H1 (cell line): ENCODE measurements around the gene RIPOR3. TPM values are rescaled to one million over a fixed set of nuclear protein-coding genes. Genes with fewer than 3 reads are reported as not detected.

Source experiments
- CTCF ChIA-PET: fragments of 300-600 bp; sonication (Branson Sonifier 250); formaldehyde crosslinking; loops from one replicate; lab custom pipeline; 2021; ENCODE audit not compliant: partially characterized antibody; lab: Charles Lee
- POLR2A ChIA-PET: fragments of 300-600 bp; sonication (Branson Sonifier 250); formaldehyde crosslinking; loops from one replicate; lab custom pipeline; 2021; ENCODE audit warnings: inconsistent platforms; ENCODE audit not compliant: partially characterized antibody; lab: Charles Lee
- DNase-seq, 2 experiments: peaks; one replicate each; pipeline versions ENCODE4 v3.0.0 to v3.0.0-alpha.2; 2010 to 2022; ENCODE audit warnings: low spot score in 2 of 2, low read depth in 1 of 2, mixed read lengths in 1 of 2
- FAIRE-seq: peaks from 2 replicates; lab custom pipeline; 2011; peaks lifted over from hg19 to GRCh38; lab: Jason Lieb, UNC
- H2AFZ ChIP-seq: 2 replicates; pipeline ENCODE4 v1.8.1; 2012; ENCODE audit warnings: low read length, inconsistent platforms
- H2AK5ac ChIP-seq: 2 replicates; pipeline ENCODE4 v1.6.1; 2013; ENCODE audit warnings: low read depth, low read length
- H2BK120ac ChIP-seq: replicated peaks from 2 replicates; pipeline ENCODE3; 2013; ENCODE audit warnings: low read depth, low read length, inconsistent platforms
- H2BK12ac ChIP-seq: 2 replicates; pipeline ENCODE4 v1.6.1; 2013; ENCODE audit warnings: low read depth, low read length
- H2BK15ac ChIP-seq: 2 replicates; pipeline ENCODE4 v1.6.1; 2013; ENCODE audit warnings: low read length
- H2BK20ac ChIP-seq: 2 replicates; pipeline ENCODE4 v1.6.1; 2013; ENCODE audit warnings: low read length
- H2BK5ac ChIP-seq: 2 replicates; pipeline ENCODE4 v1.6.1; 2013; ENCODE audit warnings: low read depth, low read length
- H3K14ac ChIP-seq: 2 replicates; pipeline ENCODE4 v1.6.1; 2013; ENCODE audit warnings: inconsistent platforms; ENCODE audit not compliant: insufficient read length
- H3K18ac ChIP-seq: 2 replicates; pipeline ENCODE4 v1.6.1; 2013; ENCODE audit warnings: low read length; ENCODE audit errors: extremely low read depth
- H3K23ac ChIP-seq: 2 replicates; pipeline ENCODE4 v1.6.1; 2013; ENCODE audit warnings: inconsistent platforms; ENCODE audit not compliant: insufficient read length
- H3K23me2 ChIP-seq: 2 replicates; pipeline ENCODE4 v1.6.1; 2013; ENCODE audit warnings: low read depth, low read length
- H3K27ac ChIP-seq: 2 replicates; pipeline ENCODE4 v1.6.1; 2011; ENCODE audit warnings: low read depth, low read length, inconsistent platforms
- H3K27me3 ChIP-seq, 4 experiments: replicated peaks in 1 of 4; 1 replicate in 1 of 4; 2 replicates in 3 of 4; pipeline versions ENCODE4 v1.6.1 to v1.8.1; 2011 to 2013; ENCODE audit warnings: low read length in 3 of 4, mild to moderate bottlenecking in 3 of 4, inconsistent platforms in 2 of 4, mixed read lengths in 2 of 4, moderate library complexity in 1 of 4; ENCODE audit not compliant: control insufficient read depth in 3 of 4, insufficient read depth in 3 of 4; ENCODE audit errors: extremely low read depth in 1 of 4
- H3K36me3 ChIP-seq, 4 experiments: 2 replicates each; pipeline versions ENCODE4 v1.6.1 to v1.8.1; 2011 to 2013; ENCODE audit warnings: mild to moderate bottlenecking in 4 of 4, low read length in 3 of 4, moderate library complexity in 2 of 4, control low read depth in 1 of 4, inconsistent platforms in 1 of 4; ENCODE audit not compliant: insufficient read depth in 4 of 4, control insufficient read depth in 2 of 4
- H3K4ac ChIP-seq: replicated peaks from 2 replicates; pipeline ENCODE3; 2013; ENCODE audit warnings: low read length, low read depth, mixed read lengths, inconsistent platforms; ENCODE audit not compliant: insufficient read length
- H3K4me1 ChIP-seq, 4 experiments: replicated peaks in 1 of 4; 1 replicate in 1 of 4; 2 replicates in 3 of 4; pipeline versions ENCODE4 v1.6.1 to v1.8.1; 2011 to 2013; ENCODE audit warnings: low read length in 3 of 4, inconsistent platforms in 2 of 4, mixed read lengths in 1 of 4; ENCODE audit not compliant: insufficient read depth in 4 of 4, control insufficient read depth in 3 of 4
- H3K4me2 ChIP-seq, 2 experiments: 2 replicates each; pipeline versions ENCODE4 v1.6.1 to v1.8.1; 2011 to 2013; ENCODE audit warnings: low read depth in 2 of 2, low read length in 2 of 2, control low read depth in 1 of 2, inconsistent platforms in 1 of 2, mild to moderate bottlenecking in 1 of 2; ENCODE audit not compliant: insufficient read depth in 1 of 2
- H3K4me3 ChIP-seq, 4 experiments: fragments of 200-600, 300-600 bp in 1 of 4; sonication (generic), shearing (Covaris generic), sonication (Bioruptor Twin) in 1 of 4; 2 replicates each; pipeline versions ENCODE4 v1.5.1 to v1.8.1; 2011 to 2016; ENCODE audit warnings: low read length in 4 of 4, low read depth in 3 of 4, control low read depth in 2 of 4, inconsistent platforms in 2 of 4, mild to moderate bottlenecking in 2 of 4, mixed read lengths in 1 of 4, moderate library complexity in 1 of 4; ENCODE audit not compliant: insufficient read depth in 2 of 4; ENCODE audit errors: extremely low read depth in 1 of 4
- H3K56ac ChIP-seq: replicated peaks from 2 replicates; pipeline ENCODE3; 2013; ENCODE audit warnings: low read depth, mild to moderate bottlenecking, mixed read lengths, low read length, inconsistent platforms; ENCODE audit not compliant: insufficient read length
- H3K79me1 ChIP-seq: 2 replicates; pipeline ENCODE4 v1.6.1; 2013; ENCODE audit warnings: low read depth, low read length, control low read depth
- H3K79me2 ChIP-seq, 2 experiments: 2 replicates each; pipeline versions ENCODE4 v1.6.1 to v1.8.1; 2012 to 2013; ENCODE audit warnings: low read length in 2 of 2, mild to moderate bottlenecking in 2 of 2, inconsistent platforms in 1 of 2; ENCODE audit not compliant: insufficient read depth in 2 of 2, control insufficient read depth in 1 of 2
- H3K9ac ChIP-seq, 4 experiments: replicated peaks in 1 of 4; 1 replicate in 1 of 4; 2 replicates in 3 of 4; pipeline versions ENCODE4 v1.6.1 to v1.8.1; 2011 to 2013; ENCODE audit warnings: low read depth in 3 of 4, low read length in 3 of 4, control low read depth in 2 of 4, mild to moderate bottlenecking in 2 of 4, moderate library complexity in 2 of 4, inconsistent platforms in 1 of 4; ENCODE audit errors: extremely low read depth in 1 of 4
- H3K9me3 ChIP-seq, 2 experiments: 2 replicates each; pipeline versions ENCODE4 v1.6.1 to v1.8.1; 2012 to 2013; ENCODE audit warnings: mild to moderate bottlenecking in 2 of 2, moderate library complexity in 2 of 2, control low read depth in 1 of 2, inconsistent platforms in 1 of 2, low read depth in 1 of 2, low read length in 1 of 2, mixed read lengths in 1 of 2; ENCODE audit not compliant: insufficient read depth in 2 of 2
- H4K20me1 ChIP-seq, 2 experiments: replicated peaks in 1 of 2; 2 replicates each; pipeline versions ENCODE3 to v1.8.1; 2011 to 2013; ENCODE audit warnings: inconsistent platforms in 2 of 2, low read length in 2 of 2, mild to moderate bottlenecking in 1 of 2; ENCODE audit not compliant: insufficient read depth in 2 of 2, control insufficient read depth in 1 of 2
- H4K5ac ChIP-seq: 2 replicates; pipeline ENCODE4 v1.6.1; 2013; ENCODE audit warnings: low read length, low read depth, mixed read lengths, inconsistent platforms; ENCODE audit not compliant: insufficient read length
- H4K8ac ChIP-seq: 2 replicates; pipeline ENCODE4 v1.8.0; 2013; ENCODE audit warnings: mild to moderate bottlenecking, moderate library complexity, low read length, inconsistent platforms; ENCODE audit not compliant: insufficient read depth; ENCODE audit errors: extremely low read depth
- H4K91ac ChIP-seq: replicated peaks from 2 replicates; pipeline ENCODE3; 2013; ENCODE audit warnings: low read length, mixed read lengths, inconsistent platforms; ENCODE audit not compliant: insufficient read length
- RBBP5 ChIP-seq: IDR thresholded peaks from 2 replicates; pipeline ENCODE4 v1.7.1; 2012; ENCODE audit warnings: low read depth, mild to moderate bottlenecking, inconsistent platforms, low read length, moderate library complexity, borderline replicate concordance
- SP1 ChIP-seq: IDR thresholded peaks from 2 replicates; pipeline ENCODE4 v1.6.1; 2011; ENCODE audit warnings: low read depth, low read length
- SRF ChIP-seq: IDR thresholded peaks from 2 replicates; pipeline ENCODE4 v1.6.1; 2011; ENCODE audit warnings: mild to moderate bottlenecking, low read depth, low read length, moderate library complexity
- WGBS, 2 experiments: shearing (Covaris generic) in 1 of 2; methylation state at CpG; one replicate each; pipeline versions ENCODE4 v1.1.6 to v1.1.7; 2013 to 2015; ENCODE audit warnings: low lambda C conversion rate in 2 of 2, mixed read lengths in 2 of 2, inconsistent platforms in 1 of 2, low coverage in 1 of 2, missing lambda C conversion rate in 1 of 2; ENCODE audit not compliant: insufficient replicate concordance in 2 of 2, insufficient coverage in 1 of 2, insufficient read length in 1 of 2; ENCODE audit errors: extremely low coverage in 1 of 2, missing lambda C conversion rate in 1 of 2; 5-methylcytosine and 5-hydroxymethylcytosine counted together
- polyA plus RNA-seq, 7 experiments: library from polyadenylated mRNA; depleted of rRNA in 3 of 7; stranded (reverse) in 5 of 7; unstranded in 2 of 7; fragments of >200 nt in 5 of 7; fragments of 200-250 nt in 2 of 7; gene quantifications; 1 replicate in 5 of 7; 2 replicates in 1 of 7; 4 replicates in 1 of 7; pipeline versions ENCODE4 v1.2.1 to v1.2.3, GENCODE V29; 2011 to 2013; ENCODE audit warnings: missing spikeins in 2 of 7, mixed read lengths in 2 of 7
- total RNA-seq: library from RNA; stranded (reverse); fragmentation: NEBNext Ultra II Directional; extraction: Animal tissue kit (Norgen Biotek cat#: 25700); gene quantifications from 2 replicates; pipeline ENCODE4 v1.2.1, GENCODE V29; 2021
- TF ChIP-seq, protein P1 (sequence below), 3 experiments: IDR thresholded peaks; 1 replicate in 2 of 3; 2 replicates in 1 of 3; pipeline versions ENCODE4 v1.5.1 to v1.6.1; 2011; ENCODE audit warnings: low read length in 3 of 3, mild to moderate bottlenecking in 3 of 3, inconsistent platforms in 2 of 3, low read depth in 1 of 3, moderate library complexity in 1 of 3; ENCODE audit not compliant: insufficient read depth in 1 of 3; ENCODE audit errors: control extremely low read depth in 1 of 3
- TF ChIP-seq, protein P2 (sequence below): IDR thresholded peaks from 2 replicates; pipeline ENCODE4 v1.6.1; 2011; ENCODE audit warnings: low read depth, mild to moderate bottlenecking, low read length; ENCODE audit not compliant: insufficient read depth

RIPOR3 gene
- total and polyA plus RNA-seq, 2 of the 8 experiments (the other 6 are each of a cell fraction or from before 2014, with no cell fraction given): 3.6 to 4.5 TPM

DNA sequence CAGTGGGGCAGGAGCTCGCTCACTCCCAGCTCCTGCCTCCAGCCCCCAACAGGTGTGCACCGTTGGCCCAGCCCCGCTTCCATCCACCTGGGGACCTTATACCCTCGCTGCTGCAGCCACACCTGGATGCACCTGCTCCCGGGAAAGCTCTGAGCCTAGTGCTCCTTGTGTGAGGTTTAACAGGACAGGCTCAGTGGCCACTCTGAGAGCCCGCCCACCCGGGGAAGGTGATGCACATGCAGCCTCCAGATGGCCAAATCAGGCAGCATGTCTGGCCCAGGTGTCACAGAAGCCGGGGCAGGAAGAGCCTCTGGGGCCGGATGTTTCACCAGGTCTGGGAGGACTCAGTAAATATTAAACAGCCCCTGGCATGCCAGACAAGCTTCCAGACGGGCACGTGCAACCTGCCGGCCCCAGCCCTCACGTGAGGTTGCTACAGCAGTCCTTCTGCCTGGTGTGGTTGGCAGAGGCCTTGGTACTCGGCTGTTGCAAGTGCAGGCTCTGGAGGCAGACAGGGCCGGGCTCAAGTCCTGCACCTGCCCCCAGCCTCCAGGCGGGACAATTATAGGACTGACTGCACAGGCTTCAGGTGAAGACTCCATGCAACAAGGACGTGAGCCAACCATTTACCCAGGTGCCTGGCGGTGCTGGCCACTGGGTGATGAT is 66.9 kb downstream of the RIPOR3 start:
- Histone ChIP-seq H3K23me2 (no peaks in the 10 kb centered on the region), H2BK120ac (no peak overlapping the region), H2AFZ (no peak overlapping the region), H3K9ac (no peak overlapping the region), H3K79me2 (no peaks in the 10 kb centered on the region), H4K91ac (no peak overlapping the region), H2AK5ac (no peak overlapping the region), H4K5ac (no peak overlapping the region), H3K56ac (no peak overlapping the region), H3K79me1 (no peaks in the 10 kb centered on the region), H2BK15ac (no peak overlapping the region), H3K9me3 (peaks cover 5 to 6% of the 10 kb centered on the region in 2 experiments; a peak in 2 of 4 replicates), H4K20me1 (peaks cover 2 to 4% of the 10 kb centered on the region in 2 experiments), H3K27me3 (no peaks in the 10 kb centered on the region), H3K4me1 (peaks cover 0 to 8% (median 3%) of the 10 kb centered on the region in 4 experiments; a peak in 4 of 7 replicates), H3K4me3 (no peak overlapping the region), H3K27ac (no peak overlapping the region), H2BK20ac (no peak overlapping the region), H2BK12ac (no peak overlapping the region), H4K8ac (no peak overlapping the region), H2BK5ac (no peak overlapping the region; the same call in 1 of the 2 replicates), H3K18ac (no peak overlapping the region), H3K4me2 (no peak overlapping the region), H3K23ac (no peak overlapping the region), H3K36me3 (no peaks in the 10 kb centered on the region), H3K14ac (no peak overlapping the region), H3K4ac (no peak overlapping the region)
- TF ChIP-seq SRF: no peak
- TF ChIP-seq, protein P1, sequence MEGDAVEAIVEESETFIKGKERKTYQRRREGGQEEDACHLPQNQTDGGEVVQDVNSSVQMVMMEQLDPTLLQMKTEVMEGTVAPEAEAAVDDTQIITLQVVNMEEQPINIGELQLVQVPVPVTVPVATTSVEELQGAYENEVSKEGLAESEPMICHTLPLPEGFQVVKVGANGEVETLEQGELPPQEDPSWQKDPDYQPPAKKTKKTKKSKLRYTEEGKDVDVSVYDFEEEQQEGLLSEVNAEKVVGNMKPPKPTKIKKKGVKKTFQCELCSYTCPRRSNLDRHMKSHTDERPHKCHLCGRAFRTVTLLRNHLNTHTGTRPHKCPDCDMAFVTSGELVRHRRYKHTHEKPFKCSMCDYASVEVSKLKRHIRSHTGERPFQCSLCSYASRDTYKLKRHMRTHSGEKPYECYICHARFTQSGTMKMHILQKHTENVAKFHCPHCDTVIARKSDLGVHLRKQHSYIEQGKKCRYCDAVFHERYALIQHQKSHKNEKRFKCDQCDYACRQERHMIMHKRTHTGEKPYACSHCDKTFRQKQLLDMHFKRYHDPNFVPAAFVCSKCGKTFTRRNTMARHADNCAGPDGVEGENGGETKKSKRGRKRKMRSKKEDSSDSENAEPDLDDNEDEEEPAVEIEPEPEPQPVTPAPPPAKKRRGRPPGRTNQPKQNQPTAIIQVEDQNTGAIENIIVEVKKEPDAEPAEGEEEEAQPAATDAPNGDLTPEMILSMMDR (IDR thresholded peaks at IDR 0.05; ENCODE audit: control extremely low read depth in 1 of 3, insufficient read depth in 1 of 3, low read depth in 1 of 3, low read length in 3 of 3): no peak
- TF ChIP-seq, protein P2, sequence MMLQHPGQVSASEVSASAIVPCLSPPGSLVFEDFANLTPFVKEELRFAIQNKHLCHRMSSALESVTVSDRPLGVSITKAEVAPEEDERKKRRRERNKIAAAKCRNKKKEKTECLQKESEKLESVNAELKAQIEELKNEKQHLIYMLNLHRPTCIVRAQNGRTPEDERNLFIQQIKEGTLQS: no peak
- TF ChIP-seq RBBP5: no peak
- TF ChIP-seq SP1: no peak
- WGBS, 2 experiments: 85% methylated on average over 18 of the region's 18 CpGs; no CpG with 5 or more reads in 1 of the 2 experiments
- CTCF ChIA-PET: interaction anchor here (0.6 to 6.1 kb wide), 11 partner anchors 11 to 170 kb away, joined by 3 to 84 read pairs (median 22); partner anchors contain the start of gene BCAS4
- POLR2A ChIA-PET: interaction anchor here (1.0 kb wide), 1 partner anchor 170 kb away, joined by 4 read pairs; the partner anchor contains the start of gene BCAS4
- no peak for DNase-seq
- no peak for FAIRE-seq
